Measurements from ENCODE around the gene SCAPER. TPM values are rescaled to one million over a fixed set of nuclear protein-coding genes. Genes with fewer than 3 reads are reported as not detected.

The SCAPER gene
- total RNA-seq, 1 donor: 8.3 TPM

GRCh38 chr15:76325704-76326103, 579.4 kb downstream of the SCAPER start:
- TF ChIP-seq CTCF (IDR thresholded peaks at IDR 0.05; ENCODE audit: extremely low read depth, low read depth, low read length): no peak
- Histone ChIP-seq H3K4me2 (ENCODE audit: insufficient read depth, low read length) (no peak overlapping the region), H3K79me2 (ENCODE audit: insufficient read depth, low read length) (no peaks in the 10 kb centered on the region), H3K9me3 (ENCODE audit: low read depth, low read length) (no peaks in the 10 kb centered on the region), H3K36me3 (ENCODE audit: insufficient read depth, low read length) (no peaks in the 10 kb centered on the region), H3K27ac (ENCODE audit: low read depth, low read length) (no peak overlapping the region), H2AFZ (ENCODE audit: low read length) (no peak overlapping the region), H3K4me3 (ENCODE audit: insufficient read depth, low read length) (no peak overlapping the region), H3K27me3 (ENCODE audit: insufficient read depth, low read length) (peaks cover 32% of the 10 kb centered on the region), H4K20me1 (ENCODE audit: insufficient read depth, low read length) (no peaks in the 10 kb centered on the region), H3K4me1 (ENCODE audit: insufficient read depth, low read length) (no peaks in the 10 kb centered on the region)
- no peak for DNase-seq (ENCODE audit: insufficient read length, low spot score, missing footprints)

- H3K9me3 ChIP-seq (ENCODE audit: low read depth, low read length): no peaks in the 10 kb centered on the region
- no peak overlapping the region for H3K4me2 ChIP-seq (ENCODE audit: insufficient read depth, low read length)
- H4K20me1 ChIP-seq (ENCODE audit: insufficient read depth, low read length): no peaks in the 10 kb centered on the region
- H3K4me1 ChIP-seq (ENCODE audit: insufficient read depth, low read length): no peaks in the 10 kb centered on the region
- no peaks in the 10 kb centered on the region for H3K36me3 ChIP-seq (ENCODE audit: insufficient read depth, low read length)
- H3K27me3 ChIP-seq (ENCODE audit: insufficient read depth, low read length): peaks cover 33% of the 10 kb centered on the region
- TF ChIP-seq CTCF (IDR thresholded peaks at IDR 0.05; ENCODE audit: extremely low read depth, low read depth, low read length): no peak
- no peak for DNase-seq (ENCODE audit: insufficient read length, low spot score, missing footprints)
- H3K27ac ChIP-seq (ENCODE audit: low read depth, low read length): no peak overlapping the region
- H3K79me2 ChIP-seq (ENCODE audit: insufficient read depth, low read length): no peaks in the 10 kb centered on the region
- no peak overlapping the region for H3K4me3 ChIP-seq (ENCODE audit: insufficient read depth, low read length)
- no peak overlapping the region for H2AFZ ChIP-seq (ENCODE audit: low read length)
Observed at GRCh38 chr15:76324066-76324465, 581.1 kb downstream of the SCAPER start.

- Histone ChIP-seq H2AFZ (ENCODE audit: low read length) (no peak overlapping the region), H3K9me3 (ENCODE audit: low read depth, low read length) (no peaks in the 10 kb centered on the region), H3K27ac (ENCODE audit: low read depth, low read length) (no peak overlapping the region), H3K4me3 (ENCODE audit: insufficient read depth, low read length) (no peak overlapping the region), H4K20me1 (ENCODE audit: insufficient read depth, low read length) (no peaks in the 10 kb centered on the region), H3K79me2 (ENCODE audit: insufficient read depth, low read length) (no peaks in the 10 kb centered on the region), H3K4me2 (ENCODE audit: insufficient read depth, low read length) (no peak overlapping the region), H3K27me3 (ENCODE audit: insufficient read depth, low read length) (peaks cover 31% of the 10 kb centered on the region), H3K4me1 (ENCODE audit: insufficient read depth, low read length) (no peaks in the 10 kb centered on the region), H3K36me3 (ENCODE audit: insufficient read depth, low read length) (no peaks in the 10 kb centered on the region)
- TF ChIP-seq CTCF (IDR thresholded peaks at IDR 0.05; ENCODE audit: extremely low read depth, low read depth, low read length): no peak
- DNase-seq (ENCODE audit: insufficient read length, low spot score, missing footprints): no peak
Observed at GRCh38 chr15:76321602-76322001, 583.5 kb downstream of the SCAPER start.

- Histone ChIP-seq H3K79me2 (ENCODE audit: insufficient read depth, low read length) (no peaks in the 10 kb centered on the region), H3K27ac (ENCODE audit: low read depth, low read length) (no peak overlapping the region), H3K4me1 (ENCODE audit: insufficient read depth, low read length) (no peaks in the 10 kb centered on the region), H3K4me3 (ENCODE audit: insufficient read depth, low read length) (no peak overlapping the region), H3K36me3 (ENCODE audit: insufficient read depth, low read length) (no peaks in the 10 kb centered on the region), H3K4me2 (ENCODE audit: insufficient read depth, low read length) (no peak overlapping the region), H4K20me1 (ENCODE audit: insufficient read depth, low read length) (no peaks in the 10 kb centered on the region), H2AFZ (ENCODE audit: low read length) (no peak overlapping the region), H3K27me3 (ENCODE audit: insufficient read depth, low read length) (peaks cover 31% of the 10 kb centered on the region), H3K9me3 (ENCODE audit: low read depth, low read length) (no peaks in the 10 kb centered on the region)
- no peak for TF ChIP-seq CTCF (IDR thresholded peaks at IDR 0.05; ENCODE audit: extremely low read depth, low read depth, low read length)
- DNase-seq (ENCODE audit: insufficient read length, low spot score, missing footprints): no peak
Observed at GRCh38 chr15:76321171-76321570, 584.0 kb downstream of the SCAPER start.
